A549 (cell line): ENCODE data around the gene NNT. TPM values are rescaled to one million over a fixed set of nuclear protein-coding genes. Genes with fewer than 3 reads are reported as not detected.
"Not testable (repeated sequence)": the region's sequence is repeated elsewhere in the genome, so short reads cannot be mapped to it uniquely, and the experiment has no call there.

Experiments
- ATAC-seq, 2 experiments: fragments of 200-7000 bp in 1 of 2; fragments of >200 bp in 1 of 2; cut with Nextera tagmentation in 1 of 2; cut with Tn5 transposase in 1 of 2; 3 replicates each; pipeline versions ENCODE4 v1.8.0 to v1.9.1; 2018 to 2020; ENCODE audit warnings: mild to moderate bottlenecking in 1 of 2, moderate library complexity in 1 of 2
- CTCF ChIA-PET: fragments of 300-600 bp; sonication (Branson Sonifier 250); formaldehyde crosslinking; extraction: SDS; loops from one replicate; lab custom pipeline; 2021; ENCODE audit warnings: antibody characterized with exemption, inconsistent platforms; lab: Yijun Ruan, JAX
- POLR2A ChIA-PET: fragments of 350-600 bp; formaldehyde crosslinking; extraction: SDS; loops from one replicate; lab custom pipeline; 2021; ENCODE audit warnings: antibody characterized with exemption, inconsistent platforms; lab: Yijun Ruan, JAX
- DNase-seq, 2 experiments: peaks; one replicate each; pipeline versions ENCODE4 v3.0.0 to v3.0.0-alpha.2; 2011 to 2016; ENCODE audit warnings: low read depth in 1 of 2, low spot score in 1 of 2
- FAIRE-seq: peaks from 2 replicates; lab custom pipeline; 2011; peaks lifted over from hg19 to GRCh38; lab: Jason Lieb, UNC
- H3K27ac ChIP-seq, 2 experiments: fragments of >200 bp; sonication (Bioruptor Twin); formaldehyde crosslinking; 3 replicates each; pipeline ENCODE4 v1.5.1; 2016 to 2017
- H3K4me1 ChIP-seq: fragments of >200 bp; sonication (Bioruptor Twin); formaldehyde crosslinking; 3 replicates; pipeline ENCODE4 v1.6.1; 2016
- H3K4me2 ChIP-seq: fragments of >200 bp; sonication (Bioruptor Twin); formaldehyde crosslinking; 3 replicates; pipeline ENCODE4 v1.6.1; 2016
- H3K4me3 ChIP-seq: fragments of >200 bp; sonication (Bioruptor Twin); formaldehyde crosslinking; 3 replicates; pipeline ENCODE4 v1.5.1; 2016
- H3K9me3 ChIP-seq: fragments of >200 bp; sonication (Bioruptor Twin); formaldehyde crosslinking; 3 replicates; pipeline ENCODE4 v1.6.1; 2016
- BCL3 ChIP-seq: fragments of >200 bp; sonication (Bioruptor Twin); formaldehyde crosslinking; IDR thresholded peaks from 3 replicates; pipeline ENCODE4 v1.6.1; 2016
- CBX2 ChIP-seq: fragments of 200-600 bp; sonication (generic); IDR thresholded peaks from 2 replicates; pipeline ENCODE4 v1.6.1; 2016; ENCODE audit warnings: low read depth, mild to moderate bottlenecking, borderline replicate concordance
- CBX8 ChIP-seq: fragments of 200-600 bp; sonication (generic); IDR thresholded peaks from 2 replicates; pipeline ENCODE4 v1.6.1; 2016
- EHMT2 ChIP-seq: fragments of 200-600 bp; sonication (generic); IDR thresholded peaks from 2 replicates; pipeline ENCODE4 v1.6.1; 2016; ENCODE audit warnings: antibody characterized with exemption, low read depth, mild to moderate bottlenecking, moderate library complexity
- EP300 ChIP-seq, 2 experiments: fragments of >200 bp; sonication (Bioruptor Twin); formaldehyde crosslinking; IDR thresholded peaks; 2 replicates in 1 of 2; 3 replicates in 1 of 2; pipeline ENCODE4 v1.6.1; 2016 to 2017
- FOSB ChIP-seq: fragments of 250-450 bp; sonication (Bioruptor Pico); IDR thresholded peaks from 2 replicates; pipeline ENCODE4 v1.5.0; 2020; ENCODE audit warnings: mild to moderate bottlenecking, moderate library complexity
- FOSL2 ChIP-seq, 2 experiments: fragments of 450-650 bp in 1 of 2; fragments of >200 bp in 1 of 2; sonication (Bioruptor Twin) in 1 of 2; formaldehyde crosslinking; IDR thresholded peaks; 2 replicates each; pipeline versions ENCODE4 v1.5.0 to v1.6.1; 2016 to 2020; ENCODE audit warnings: mild to moderate bottlenecking in 1 of 2, moderate library complexity in 1 of 2
- GATA3 ChIP-seq: IDR thresholded peaks from 2 replicates; pipeline ENCODE4 v1.6.1; 2012; ENCODE audit warnings: borderline replicate concordance
- HMGXB4 ChIP-seq: fragments of 250-450 bp; sonication (Bioruptor Pico); IDR thresholded peaks from 2 replicates; pipeline ENCODE4 v1.5.0; 2021; ENCODE audit warnings: mild to moderate bottlenecking, moderate library complexity, borderline replicate concordance
- KDM1A ChIP-seq: fragments of 200-600 bp; sonication (generic); IDR thresholded peaks from 2 replicates; pipeline ENCODE4 v1.6.1; 2016; ENCODE audit warnings: low read depth, mild to moderate bottlenecking
- KDM5A ChIP-seq: fragments of 200-600 bp; sonication (generic); IDR thresholded peaks from 2 replicates; pipeline ENCODE4 v1.6.1; 2016; ENCODE audit warnings: antibody characterized with exemption, mild to moderate bottlenecking
- MYC ChIP-seq: IDR thresholded peaks from 2 replicates; pipeline ENCODE4 v1.6.1; 2012; ENCODE audit warnings: mild to moderate bottlenecking, inconsistent platforms, low read length, improper control_type of control experiment, borderline replicate concordance
- NR3C1 ChIP-seq: fragments of >200 bp; sonication (Bioruptor Twin); formaldehyde crosslinking; IDR thresholded peaks from 3 replicates; pipeline ENCODE4 v1.6.1; 2017
- RAD21 ChIP-seq, 2 experiments: fragments of >200 bp in 1 of 2; sonication (Bioruptor Twin) in 1 of 2; formaldehyde crosslinking in 1 of 2; IDR thresholded peaks in 1 of 2; conservative IDR thresholded peaks in 1 of 2; 2 replicates in 1 of 2; 3 replicates in 1 of 2; pipeline ENCODE4 v1.6.1; 2012 to 2018; ENCODE audit warnings: inconsistent platforms in 1 of 2
- RARB ChIP-seq: fragments of 250-450 bp; sonication (Bioruptor Pico); IDR thresholded peaks from 2 replicates; pipeline ENCODE4 v1.8.0; 2021; ENCODE audit warnings: mild to moderate bottlenecking, moderate library complexity
- RFX5 ChIP-seq: fragments of 450-650 bp; IDR thresholded peaks from 2 replicates; pipeline ENCODE4 v1.7.1; 2014; ENCODE audit warnings: antibody characterized with exemption, mild to moderate bottlenecking, moderate library complexity
- SREBF2 ChIP-seq: fragments of 450-650 bp; IDR thresholded peaks from 2 replicates; pipeline ENCODE4 v1.6.1; 2014; ENCODE audit warnings: mild to moderate bottlenecking, moderate library complexity
- TFCP2L1 ChIP-seq: fragments of 250-450 bp; sonication (Bioruptor Pico); IDR thresholded peaks from 2 replicates; pipeline ENCODE4 v1.5.0; 2021; ENCODE audit warnings: mild to moderate bottlenecking
- ZC3H11A ChIP-seq: fragments of 450-650 bp; IDR thresholded peaks from 2 replicates; pipeline ENCODE4 v1.6.1; 2014; ENCODE audit warnings: antibody characterized with exemption, mild to moderate bottlenecking
- ZNF302 ChIP-seq: fragments of 250-450 bp; sonication (Bioruptor Pico); IDR thresholded peaks from 2 replicates; pipeline ENCODE4 v1.9.0; 2021; ENCODE audit warnings: inconsistent platforms, mild to moderate bottlenecking, moderate library complexity
- ZSCAN20 ChIP-seq: fragments of 250-450 bp; sonication (Bioruptor Pico); IDR thresholded peaks from 2 replicates; pipeline ENCODE4 v1.8.0; 2022; ENCODE audit warnings: mild to moderate bottlenecking, moderate library complexity
- WGBS: methylation state at CpG from one replicate; pipeline ENCODE4 v1.1.6; 2017; ENCODE audit errors: missing lambda C conversion rate; 5-methylcytosine and 5-hydroxymethylcytosine counted together
- polyA plus RNA-seq, 4 experiments: library from polyadenylated mRNA; depleted of rRNA in 3 of 4; stranded (reverse); fragments of >200 nt; fragmentation: RNase III in 1 of 4; extraction: RNeasy Plus Mini Kit Qiagen cat#74134 plus additional on column Dnase treatment in 1 of 4; gene quantifications; 2 replicates in 3 of 4; 3 replicates in 1 of 4; pipeline ENCODE4 v1.2.3, GENCODE V29; 2011 to 2017
- TF ChIP-seq, protein P1 (sequence below): fragments of 250-450 bp; sonication (Bioruptor Pico); IDR thresholded peaks from 2 replicates; pipeline ENCODE4 v1.5.0; 2020; ENCODE audit warnings: low read depth, mild to moderate bottlenecking, moderate library complexity

NNT gene
- polyA plus RNA-seq, 2 of the 4 experiments (the other 2 are of a cell fraction): 15.2 to 35.5 TPM

DNA sequence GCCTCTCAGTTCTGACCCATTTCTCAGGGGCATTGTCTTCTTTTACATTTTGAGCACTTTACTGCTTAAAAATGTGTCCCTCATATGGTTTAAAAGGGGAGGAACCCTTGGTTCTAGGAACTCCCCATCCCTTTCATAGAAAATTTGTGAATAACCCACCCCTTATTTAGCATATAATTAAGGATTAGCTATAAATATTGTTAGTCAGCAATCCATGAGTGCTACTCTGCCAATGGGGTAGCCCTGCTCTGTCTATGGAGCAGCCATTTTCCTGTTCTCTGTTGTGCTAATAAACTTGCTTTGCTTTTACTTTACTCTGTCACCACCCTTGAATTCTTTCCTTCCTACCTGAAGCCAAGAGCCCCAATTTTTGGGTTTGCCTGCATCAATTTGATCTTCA is 12.3 kb upstream of the NNT start:
- Histone ChIP-seq H3K27ac (no peak overlapping the region), H3K9me3 (no peaks in the 10 kb centered on the region), H3K4me3 (no peak overlapping the region), H3K4me1 (no peaks in the 10 kb centered on the region), H3K4me2 (no peak overlapping the region)
- TF ChIP-seq GATA3 (no peak), EHMT2 (no peak), EP300 (IDR thresholded peaks at IDR 0.05) (no peak)
- TF ChIP-seq, protein P1, sequence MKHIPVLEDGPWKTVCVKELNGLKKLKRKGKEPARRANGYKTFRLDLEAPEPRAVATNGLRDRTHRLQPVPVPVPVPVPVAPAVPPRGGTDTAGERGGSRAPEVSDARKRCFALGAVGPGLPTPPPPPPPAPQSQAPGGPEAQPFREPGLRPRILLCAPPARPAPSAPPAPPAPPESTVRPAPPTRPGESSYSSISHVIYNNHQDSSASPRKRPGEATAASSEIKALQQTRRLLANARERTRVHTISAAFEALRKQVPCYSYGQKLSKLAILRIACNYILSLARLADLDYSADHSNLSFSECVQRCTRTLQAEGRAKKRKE (CRISPR knock-in tag): no peak
- ATAC-seq: no peak
- FAIRE-seq: no peak
- ChIA-PET POLR2A (no interaction called here), CTCF (interaction anchor here (0.6 kb wide), 1 partner anchor 41 kb away, joined by 4 read pairs; no protein-coding TSS in a partner anchor)
- no peak for DNase-seq

GRCh38 chr5:43592363-43592762 is 10.6 kb upstream of the NNT start:
- no peaks in the 10 kb centered on the region for H3K9me3 ChIP-seq
- TF ChIP-seq RFX5: no peak
- no peak for TF ChIP-seq MYC
- TF ChIP-seq FOSB (CRISPR knock-in tag): no peak
- no peak for TF ChIP-seq HMGXB4 (CRISPR knock-in tag)
- TF ChIP-seq, all 56 proteins: peak for 0
- H3K27ac ChIP-seq: no peak overlapping the region
- no peaks in the 10 kb centered on the region for H3K4me1 ChIP-seq
- no peak overlapping the region for H3K4me3 ChIP-seq
- no peak overlapping the region for H3K4me2 ChIP-seq
- ChIA-PET POLR2A (no interaction called here), CTCF (no interaction called here)
- DNase-seq (no peak), ATAC-seq (no peak), FAIRE-seq (no peak)

GRCh38 chr5:43598927-43599326 is 4.1 kb upstream of the NNT start:
- H3K9me3 ChIP-seq, DNase-seq, ATAC-seq, POLR2A ChIA-PET, H3K4me3 ChIP-seq, H3K27ac ChIP-seq, CTCF ChIA-PET, FAIRE-seq, H3K4me2 ChIP-seq: not testable (repeated sequence)
- WGBS: 91% methylated on average over 1 of the region's 1 CpG
- H3K4me1 ChIP-seq: peaks cover 11% of the 10 kb centered on the region

- H3K4me1 ChIP-seq: peaks cover 11% of the 10 kb centered on the region
- FAIRE-seq: no peak
- peak overlapping the region; percentile 82 for H3K4me2 ChIP-seq
- peak overlapping the region; percentile 70 for H3K4me3 ChIP-seq
- ChIA-PET CTCF (interaction anchor here (1.2 to 3.2 kb wide), 2 partner anchors 24 to 30 kb away, joined by 3 to 9 read pairs; no protein-coding TSS in a partner anchor), POLR2A (no interaction called here)
- DNase-seq: no peak
- peak overlapping the region; percentile 82 to 95; a peak in 4 of 6 replicates for H3K27ac ChIP-seq
- no peaks in the 10 kb centered on the region for H3K9me3 ChIP-seq
- 69% methylated on average over 8 of the region's 8 CpGs for whole genome bisulfite sequencing
- TF ChIP-seq TFCP2L1 (no peak), SREBF2 (no peak), KDM1A (no peak), ZSCAN20 (no peak), ZNF302 (CRISPR knock-in tag) (no peak), KDM5A (no peak), ZC3H11A (no peak), GATA3 (no peak), CBX2 (no peak), RARB (no peak), NR3C1 (no peak), BCL3 (no peak), CBX8 (no peak), RAD21 (conservative IDR thresholded peaks at IDR 0.05 in 1 of 2, IDR thresholded peaks at IDR 0.05 in 1 of 2) (no peak), FOSL2 (IDR thresholded peaks at IDR 0.05) (no peak), FOSL2 (CRISPR knock-in tag; IDR thresholded peaks at IDR 0.05) (no peak)
- 0 out of 6 replicates have a peak, but pooled peaks of 1 of the 2 experiments have one; percentile 16 for ATAC-seq
Measured at GRCh38 chr5:43601454-43602260, 1.3 kb upstream of the NNT start.
